Gastroesophageal sphincter (tissue), 4 donors: Measurements from ENCODE around the gene SHC4. TPM values are rescaled to one million over a fixed set of nuclear protein-coding genes. Genes with fewer than 3 reads are reported as not detected.
"Not testable (repeated sequence)": the region's sequence is repeated elsewhere in the genome, so short reads cannot be mapped to it uniquely, and the experiment has no call there.

Experiments used
- ATAC-seq: fragments of 150-250 bp; one replicate; pipeline ENCODE4 v1.9.1; 2016; ENCODE audit warnings: mild to moderate bottlenecking, moderate library complexity
- H3K27ac ChIP-seq, 4 donors: fragments of 200-600 bp; sonication (generic) in 3 of 4; 1 replicate in 3 of 4; 2 replicates in 1 of 4; pipeline ENCODE4 v1.5.1; 2016 to 2019
- H3K27me3 ChIP-seq: fragments of 200-600 bp; sonication (generic); one replicate; pipeline ENCODE4 v1.5.1; 2019
- H3K36me3 ChIP-seq, 2 donors: fragments of 200-600 bp; sonication (generic); one replicate each; pipeline ENCODE4 v1.5.1; 2019; ENCODE audit warnings: control low read depth in 1 of 2
- H3K4me1 ChIP-seq, 3 donors: fragments of 200-600 bp; sonication (generic); 1 replicate in 2 of 3; 2 replicates in 1 of 3; pipeline ENCODE4 v1.5.1; 2016 to 2019; ENCODE audit warnings: control low read depth in 2 of 3
- H3K4me3 ChIP-seq, 2 donors: fragments of 200-600 bp; sonication (generic); one replicate each; pipeline ENCODE4 v1.5.1; 2019; ENCODE audit warnings: mild to moderate bottlenecking in 1 of 2, moderate library complexity in 1 of 2
- H3K9me3 ChIP-seq, 3 donors: fragments of 200-600 bp; sonication (generic); one replicate each; pipeline ENCODE4 v1.5.1; 2017 to 2019; ENCODE audit warnings: control low read depth in 2 of 3
- EP300 ChIP-seq: sonication (generic); formaldehyde crosslinking; IDR thresholded peaks from one replicate; pipeline ENCODE4 v1.6.1; 2017; ENCODE audit warnings: antibody characterized with exemption, mild to moderate bottlenecking
- POLR2A ChIP-seq, 2 donors: fragments of 450-650 bp; IDR thresholded peaks; one replicate each; pipeline ENCODE4 v1.6.1; 2017; ENCODE audit warnings: antibody characterized with exemption in 2 of 2, mild to moderate bottlenecking in 2 of 2, moderate library complexity in 1 of 2
- POLR2AphosphoS5 ChIP-seq: sonication (generic); formaldehyde crosslinking; IDR thresholded peaks from one replicate; pipeline ENCODE4 v1.6.1; 2017; ENCODE audit warnings: antibody characterized with exemption
- WGBS, 2 donors: methylation state at CpG; one replicate each; pipeline ENCODE4 v1.1.5; 2018; ENCODE audit warnings: low coverage in 1 of 2; 5-methylcytosine and 5-hydroxymethylcytosine counted together
- total RNA-seq, 4 donors: library from RNA; depleted of rRNA; stranded (reverse); fragments of >200 nt; gene quantifications; one replicate each; pipeline ENCODE4 v1.1.0, GENCODE V29; 2016
- TF ChIP-seq, protein P1 (sequence below), 4 experiments: fragments of 200-600 bp in 2 of 4; fragments of 450-650 bp in 2 of 4; sonication (generic) in 1 of 4; IDR thresholded peaks; one replicate each; pipeline ENCODE4 v1.5.1; 2017 to 2019; ENCODE audit warnings: antibody characterized with exemption in 4 of 4, mild to moderate bottlenecking in 2 of 4, moderate library complexity in 2 of 4

SHC4 gene
- total RNA-seq, 4 donors from 2014 or later: 1.4 to 4.2 (median 2.1) TPM

DNA sequence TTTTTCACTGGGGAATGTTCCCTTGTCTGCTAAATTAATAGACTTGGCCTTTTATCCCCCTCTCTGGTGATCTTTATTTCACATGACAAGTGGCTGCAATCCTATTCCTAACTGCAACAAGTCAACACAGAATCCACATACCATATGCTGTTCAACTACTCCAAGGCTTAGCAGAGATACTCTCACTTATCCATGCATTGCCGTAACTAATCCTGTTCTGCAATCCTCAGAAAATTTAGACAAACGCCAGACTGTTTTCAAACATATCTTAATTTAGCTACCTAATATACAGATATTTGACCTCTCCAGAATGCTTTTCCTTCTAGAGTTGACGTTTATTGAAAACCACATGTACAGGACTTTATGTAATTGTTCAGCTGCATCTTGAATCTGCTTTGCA lies 47.9 kb downstream of the SHC4 start:
- H3K36me3 ChIP-seq: no peaks in the 10 kb centered on the region
- TF ChIP-seq EP300: no peak
- H3K4me3 ChIP-seq: no peak overlapping the region
- no peak overlapping the region for H3K27ac ChIP-seq
- WGBS, 2 donors: 32 to 54% methylated on average over 3 of the region's 3 CpGs
- H3K27me3 ChIP-seq: no peaks in the 10 kb centered on the region
- H3K4me1 ChIP-seq: no peaks in the 10 kb centered on the region
- no peaks in the 10 kb centered on the region for H3K9me3 ChIP-seq
- no peak for ATAC-seq

DNA sequence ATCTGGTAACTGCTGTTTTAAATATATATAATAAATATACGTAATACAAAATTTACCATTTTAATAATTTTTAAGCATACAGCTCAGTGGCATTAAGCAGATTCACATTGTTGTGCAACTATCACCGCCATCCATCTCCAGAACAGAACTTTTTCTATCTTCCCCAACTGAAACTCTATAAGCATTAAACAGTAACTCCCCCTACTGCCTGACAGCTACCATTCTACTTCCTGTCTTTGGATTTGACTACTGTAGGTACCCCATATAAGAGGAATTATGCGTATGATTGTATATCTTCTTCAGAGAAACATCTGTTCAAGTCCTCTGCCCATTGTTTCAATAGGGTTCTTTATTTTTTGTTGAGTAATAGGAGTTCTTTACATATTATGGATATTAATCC lies 49.0 kb downstream of the SHC4 start:
- no peaks in the 10 kb centered on the region for H3K27me3 ChIP-seq
- ATAC-seq: no peak

DNA sequence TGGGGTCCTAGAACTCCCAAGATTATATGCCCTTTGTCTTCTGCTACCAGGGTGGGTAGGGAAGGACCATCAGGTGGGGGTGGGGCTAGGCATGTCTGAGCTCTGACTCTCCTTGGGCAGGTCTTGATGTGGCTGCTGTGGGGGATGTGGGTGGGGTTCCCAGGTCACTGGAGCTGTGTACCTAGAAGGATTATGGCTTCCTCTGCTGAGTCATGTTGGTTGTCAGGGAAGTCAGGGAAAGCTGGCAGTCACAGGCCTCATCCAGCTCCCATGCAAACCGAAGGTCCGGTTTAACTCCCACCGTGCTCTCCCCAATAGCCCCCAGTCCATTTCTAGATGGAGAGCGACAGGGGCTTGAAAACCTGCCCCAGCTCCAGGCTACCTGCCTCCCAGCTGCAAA lies 50.6 kb downstream of the SHC4 start:
- no peak overlapping the region for H3K4me3 ChIP-seq
- no peak for ATAC-seq
- H3K27me3 ChIP-seq: no peaks in the 10 kb centered on the region
- no peaks in the 10 kb centered on the region for H3K9me3 ChIP-seq
- 80% methylated on average over 1 of the region's 4 CpGs; no CpG with 5 or more reads in 1 of the 2 donors for WGBS, 2 donors
- no peaks in the 10 kb centered on the region for H3K4me1 ChIP-seq
- no peak for TF ChIP-seq POLR2AphosphoS5
- no peak for TF ChIP-seq POLR2A (IDR thresholded peaks at IDR 0.05)
- TF ChIP-seq EP300: no peak
- TF ChIP-seq, protein P1, sequence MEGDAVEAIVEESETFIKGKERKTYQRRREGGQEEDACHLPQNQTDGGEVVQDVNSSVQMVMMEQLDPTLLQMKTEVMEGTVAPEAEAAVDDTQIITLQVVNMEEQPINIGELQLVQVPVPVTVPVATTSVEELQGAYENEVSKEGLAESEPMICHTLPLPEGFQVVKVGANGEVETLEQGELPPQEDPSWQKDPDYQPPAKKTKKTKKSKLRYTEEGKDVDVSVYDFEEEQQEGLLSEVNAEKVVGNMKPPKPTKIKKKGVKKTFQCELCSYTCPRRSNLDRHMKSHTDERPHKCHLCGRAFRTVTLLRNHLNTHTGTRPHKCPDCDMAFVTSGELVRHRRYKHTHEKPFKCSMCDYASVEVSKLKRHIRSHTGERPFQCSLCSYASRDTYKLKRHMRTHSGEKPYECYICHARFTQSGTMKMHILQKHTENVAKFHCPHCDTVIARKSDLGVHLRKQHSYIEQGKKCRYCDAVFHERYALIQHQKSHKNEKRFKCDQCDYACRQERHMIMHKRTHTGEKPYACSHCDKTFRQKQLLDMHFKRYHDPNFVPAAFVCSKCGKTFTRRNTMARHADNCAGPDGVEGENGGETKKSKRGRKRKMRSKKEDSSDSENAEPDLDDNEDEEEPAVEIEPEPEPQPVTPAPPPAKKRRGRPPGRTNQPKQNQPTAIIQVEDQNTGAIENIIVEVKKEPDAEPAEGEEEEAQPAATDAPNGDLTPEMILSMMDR (IDR thresholded peaks at IDR 0.05): no peak
- no peaks in the 10 kb centered on the region for H3K36me3 ChIP-seq
- H3K27ac ChIP-seq: no peak overlapping the region

More for the DNA sequence above, 49.0 kb downstream of the SHC4 start:
- TF ChIP-seq POLR2A (IDR thresholded peaks at IDR 0.05) (no peak), EP300 (no peak), POLR2AphosphoS5 (no peak)
- TF ChIP-seq, protein P1 (IDR thresholded peaks at IDR 0.05): no peak
- 96% methylated on average over 3 of the region's 3 CpGs for WGBS, 2 donors
- no peaks in the 10 kb centered on the region for H3K36me3 ChIP-seq
- H3K4me3 ChIP-seq: no peak overlapping the region
- H3K27ac ChIP-seq: no peak overlapping the region
- no peaks in the 10 kb centered on the region for H3K9me3 ChIP-seq
- no peaks in the 10 kb centered on the region for H3K4me1 ChIP-seq

DNA sequence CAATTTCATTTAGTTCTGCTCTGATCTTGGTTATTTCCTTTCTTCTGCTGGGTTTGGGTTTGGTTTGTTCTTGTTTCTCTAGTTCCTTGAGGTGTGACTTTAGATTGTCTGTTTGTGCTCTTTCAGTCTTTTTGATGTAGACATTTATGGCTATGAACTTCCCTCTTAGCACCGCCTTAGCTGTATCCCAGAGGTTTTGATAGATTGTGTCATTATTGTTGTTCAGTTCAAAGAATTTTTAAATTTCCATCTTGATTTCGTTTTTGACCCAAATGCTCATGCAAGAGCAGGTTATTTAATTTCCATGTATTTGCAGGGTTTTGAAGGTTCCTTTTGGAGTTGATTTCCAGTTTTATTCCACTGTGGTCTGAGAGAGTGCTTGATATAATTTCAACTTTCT lies 53.2 kb downstream of the SHC4 start:
- H3K36me3 ChIP-seq, H3K4me3 ChIP-seq, H3K27ac ChIP-seq, H3K27me3 ChIP-seq, H3K4me1 ChIP-seq, H3K9me3 ChIP-seq, ATAC-seq: not testable (repeated sequence)
- 79 to 100% methylated on average over 2 of the region's 2 CpGs for WGBS, 2 donors

DNA sequence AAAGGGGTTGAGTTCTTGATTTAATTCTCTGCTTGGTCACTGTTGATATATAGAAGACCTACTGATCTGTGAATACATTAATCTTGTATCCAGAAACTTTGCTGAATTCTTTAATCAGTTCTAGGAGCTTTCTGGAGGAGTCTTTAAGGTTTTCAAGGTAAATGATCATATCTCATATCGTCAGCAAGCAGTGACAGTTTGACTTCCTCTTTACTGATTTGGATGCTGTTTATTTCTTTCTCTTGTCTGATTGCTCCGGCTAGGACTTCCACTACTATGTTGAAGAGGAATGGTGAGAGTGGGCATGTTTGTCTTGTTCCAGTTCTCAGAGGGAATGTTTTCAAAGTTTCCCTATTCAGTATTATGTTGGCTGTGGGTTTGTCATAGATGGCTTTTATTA lies 54.4 kb downstream of the SHC4 start:
- H3K4me3 ChIP-seq, H3K4me1 ChIP-seq, H3K27ac ChIP-seq, H3K27me3 ChIP-seq, H3K36me3 ChIP-seq, H3K9me3 ChIP-seq, ATAC-seq: not testable (repeated sequence)
- WGBS, 2 donors: 63% methylated on average over 1 to 2 of the region's 2 CpGs

DNA sequence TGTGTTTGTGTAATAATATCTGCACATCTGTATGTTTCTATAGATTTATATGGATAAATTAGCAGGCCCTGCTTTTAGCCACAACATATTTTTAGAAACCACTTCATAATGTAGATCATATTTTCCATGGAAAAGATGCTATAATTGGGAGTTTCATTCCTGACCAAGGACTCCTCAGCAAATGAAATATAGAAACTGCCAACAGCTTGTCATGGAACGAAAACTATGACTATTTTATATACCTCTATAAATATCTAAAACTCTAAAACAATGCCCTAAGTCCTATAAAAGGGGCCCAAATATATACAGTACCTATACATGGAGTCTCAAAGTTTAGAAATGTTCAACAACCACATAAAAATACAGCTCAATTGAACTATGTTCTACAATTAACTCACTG lies 57.9 kb downstream of the SHC4 start:
- Histone ChIP-seq H3K27me3 (no peaks in the 10 kb centered on the region), H3K27ac (no peak overlapping the region), H3K36me3 (no peaks in the 10 kb centered on the region), H3K9me3 (no peaks in the 10 kb centered on the region), H3K4me1 (no peaks in the 10 kb centered on the region), H3K4me3 (no peak overlapping the region)
- TF ChIP-seq EP300 (no peak), POLR2AphosphoS5 (no peak), POLR2A (IDR thresholded peaks at IDR 0.05) (no peak)
- TF ChIP-seq, protein P1 (IDR thresholded peaks at IDR 0.05): no peak
- no peak for ATAC-seq
- WGBS, 2 donors: 9 to 30% methylated on average over 1 of the region's 1 CpG

DNA sequence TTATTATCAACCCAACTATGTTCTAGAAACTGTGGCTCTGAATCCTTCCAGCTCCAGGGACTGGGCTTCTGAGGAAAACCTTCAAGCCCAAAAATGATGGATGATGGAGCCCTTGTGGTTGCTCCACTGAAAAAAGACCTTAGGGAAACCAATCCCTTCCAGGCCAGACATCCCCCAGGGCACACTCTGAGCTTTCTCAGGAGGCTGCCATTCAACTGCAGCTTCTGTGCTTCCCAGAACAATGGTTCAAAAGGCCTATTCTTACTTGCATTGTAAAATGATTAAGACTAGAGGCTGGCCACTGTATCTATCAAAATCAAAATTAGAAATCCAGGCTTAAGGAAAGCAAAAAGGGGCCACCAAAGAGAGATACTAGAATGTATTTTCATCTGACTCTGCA lies 58.5 kb downstream of the SHC4 start:
- Histone ChIP-seq H3K27ac (no peak overlapping the region), H3K4me3 (no peak overlapping the region)
- TF ChIP-seq POLR2AphosphoS5: no peak
- TF ChIP-seq, protein P1 (IDR thresholded peaks at IDR 0.05): no peak
- no peak for TF ChIP-seq EP300
- TF ChIP-seq POLR2A (IDR thresholded peaks at IDR 0.05): no peak

More for the DNA sequence above, 58.5 kb downstream of the SHC4 start:
- Histone ChIP-seq H3K36me3 (no peaks in the 10 kb centered on the region), H3K9me3 (no peaks in the 10 kb centered on the region), H3K27me3 (no peaks in the 10 kb centered on the region), H3K4me1 (no peaks in the 10 kb centered on the region)
- ATAC-seq: no peak
